CD4-positive, alpha-beta T cell treated with Interferon alpha-2 for 1 hour (primary cell): ENCODE results near the gene LRRC19.
A peak's percentile ranks its signal among the peaks of the same experiment; 100 is the strongest.

Experiments used
- DNase-seq, 2 donors: peaks; one replicate each; pipeline ENCODE4 v3.0.0-alpha.2; 2020 to 2022

LRRC19 gene, protein sequence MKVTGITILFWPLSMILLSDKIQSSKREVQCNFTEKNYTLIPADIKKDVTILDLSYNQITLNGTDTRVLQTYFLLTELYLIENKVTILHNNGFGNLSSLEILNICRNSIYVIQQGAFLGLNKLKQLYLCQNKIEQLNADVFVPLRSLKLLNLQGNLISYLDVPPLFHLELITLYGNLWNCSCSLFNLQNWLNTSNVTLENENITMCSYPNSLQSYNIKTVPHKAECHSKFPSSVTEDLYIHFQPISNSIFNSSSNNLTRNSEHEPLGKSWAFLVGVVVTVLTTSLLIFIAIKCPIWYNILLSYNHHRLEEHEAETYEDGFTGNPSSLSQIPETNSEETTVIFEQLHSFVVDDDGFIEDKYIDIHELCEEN

DNA sequence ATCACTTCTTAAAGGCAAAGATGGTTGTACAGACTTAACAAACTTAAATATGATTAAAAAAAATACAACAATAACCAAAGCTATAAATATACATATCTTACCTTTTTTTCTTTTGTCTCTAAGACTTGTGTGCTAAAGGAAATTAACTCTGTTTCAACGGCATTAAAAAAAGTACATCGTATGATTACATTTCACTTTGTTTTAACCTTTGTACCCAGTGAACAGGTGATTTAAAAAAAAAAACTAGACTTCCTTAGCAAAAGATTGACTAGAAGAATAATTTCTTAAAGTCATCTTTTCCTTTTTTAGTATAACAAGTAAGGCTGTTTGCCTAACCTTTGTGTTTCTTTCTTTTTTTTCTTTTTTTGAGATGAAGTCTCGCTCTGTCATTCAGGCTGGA is at the start of gene LRRC19:
LRRC19 (minus strand) TSS at position 182 of the 400 bp plus-strand sequence. CDS start 5,978 bp downstream, outside the sequence.
- no peak for DNase-seq

DNA sequence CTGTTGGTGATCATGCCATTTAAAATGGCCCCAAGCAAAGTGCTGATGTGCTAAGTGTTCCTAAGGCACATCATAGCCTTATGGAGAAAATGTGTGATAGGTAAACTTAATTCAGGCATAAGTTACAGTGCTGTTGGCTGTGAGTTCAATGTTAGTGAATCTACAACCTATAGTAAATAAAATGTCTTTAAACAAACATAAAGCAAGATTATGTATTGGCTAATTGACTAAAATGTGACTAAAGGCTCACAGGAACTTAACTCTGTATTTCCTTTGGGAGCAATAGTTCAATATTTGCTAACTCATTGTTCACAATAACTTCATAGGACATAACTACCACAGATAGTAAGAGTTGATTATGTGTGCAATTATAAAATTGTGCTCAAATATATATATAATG is 49.4 kb upstream of the LRRC19 start:
- no peak for DNase-seq

DNA sequence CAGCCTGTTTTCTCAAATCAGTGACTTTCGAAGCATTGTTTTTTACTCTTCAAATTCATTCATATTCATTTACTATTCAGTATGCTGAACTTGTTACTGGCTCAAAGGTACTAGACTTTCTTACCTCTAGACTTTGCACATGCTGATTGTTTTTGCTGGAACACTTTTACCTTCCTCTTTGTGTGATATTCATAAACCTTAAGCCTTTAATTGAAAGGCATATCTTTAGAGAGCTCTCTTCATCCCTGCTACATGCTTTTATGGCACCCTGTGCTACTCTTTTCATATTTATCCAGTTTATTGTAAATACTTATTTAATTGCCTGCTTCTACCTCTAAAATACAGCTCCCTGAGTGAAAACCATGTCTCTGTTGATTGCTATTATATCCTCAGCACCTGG is 48.7 kb upstream of the LRRC19 start:
- no peak for DNase-seq

DNA sequence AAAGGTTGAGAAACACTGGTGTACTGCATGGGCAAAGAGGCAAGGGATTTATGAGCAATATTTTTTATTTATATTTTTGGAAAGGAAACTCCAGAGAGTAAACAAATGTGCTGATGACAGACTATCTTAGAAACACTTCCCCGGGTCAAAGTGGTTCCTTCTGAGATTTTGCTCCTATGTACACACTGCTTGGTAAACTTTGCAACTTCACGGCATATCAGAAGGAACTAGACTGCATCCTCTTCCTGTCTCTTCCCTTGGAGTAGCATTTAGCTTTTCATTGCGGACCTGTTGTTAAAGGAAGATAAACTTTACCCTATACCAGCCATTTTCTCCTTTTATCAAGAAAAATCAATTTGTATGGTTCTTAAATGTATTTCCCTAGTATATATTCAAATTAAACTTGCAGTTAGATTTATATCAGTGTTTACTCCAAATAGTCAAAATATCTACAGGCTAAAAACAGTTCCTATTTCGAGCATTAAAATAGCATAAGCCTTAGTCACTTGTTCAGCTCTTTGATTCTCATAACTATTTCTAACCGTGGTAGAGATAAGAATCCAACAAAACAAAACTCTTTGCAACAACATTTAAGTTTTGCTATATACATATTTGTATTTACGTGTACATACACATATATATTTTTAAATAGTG is 48.0 kb upstream of the LRRC19 start:
- no peak for DNase-seq

DNA sequence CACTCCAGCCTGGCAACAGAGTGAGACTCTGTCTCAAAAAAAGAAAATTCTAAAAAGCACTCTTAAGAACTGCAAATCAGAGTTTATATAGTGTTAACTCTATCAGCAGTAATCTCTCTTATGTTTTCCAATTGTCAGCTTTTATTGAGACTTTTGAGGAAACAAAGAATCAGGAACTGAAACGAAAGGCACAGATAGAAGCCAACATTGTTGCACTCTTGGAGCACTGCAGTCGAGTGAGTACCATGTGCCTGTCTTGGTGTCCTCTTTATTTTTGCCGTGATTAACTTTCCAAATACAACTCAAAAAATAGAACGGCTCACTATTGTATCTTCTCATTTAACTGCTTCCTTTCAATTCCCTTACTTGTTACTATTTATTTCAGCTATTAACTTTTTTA is 41.7 kb upstream of the LRRC19 start:
- DNase-seq, result no peak

DNA sequence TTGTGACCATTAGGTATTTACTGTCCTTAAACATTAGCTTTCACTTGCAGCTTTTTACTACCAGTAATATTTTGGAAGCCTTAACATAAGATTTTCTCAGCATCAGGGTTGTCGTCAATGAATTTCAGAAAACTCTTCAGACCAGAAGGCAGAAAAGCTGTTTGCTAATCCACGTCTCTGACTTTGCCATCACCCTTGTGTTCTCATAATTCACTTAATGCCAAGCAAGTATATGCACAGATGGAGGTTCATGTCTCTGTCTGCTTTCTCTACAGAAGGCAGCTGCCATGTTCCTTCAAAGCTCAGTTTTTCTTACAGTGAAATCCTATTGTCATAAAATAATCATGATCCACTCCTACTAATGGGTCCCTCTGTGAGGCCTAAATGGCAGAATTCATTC is 37.7 kb upstream of the LRRC19 start:
- no peak for DNase-seq

DNA sequence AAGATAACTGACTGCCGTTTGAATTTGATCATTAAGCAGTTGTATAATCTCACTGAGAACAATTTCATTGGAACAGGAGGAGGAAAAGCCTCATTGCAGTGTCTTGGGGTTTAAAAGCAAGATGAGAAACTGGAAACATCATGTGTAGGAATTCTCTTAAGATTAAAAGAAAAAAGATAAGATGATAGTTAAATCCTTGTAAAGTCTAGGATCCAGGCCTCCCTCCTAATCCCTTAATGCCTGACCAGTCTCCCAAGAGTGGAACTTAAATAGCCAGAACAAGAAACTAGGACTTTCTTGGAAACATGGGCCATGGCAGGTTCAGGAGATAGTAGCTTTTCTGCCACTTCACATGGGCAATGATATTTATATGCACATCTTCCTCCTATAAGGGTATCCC is 37.0 kb upstream of the LRRC19 start:
- DNase-seq, result no peak

DNA sequence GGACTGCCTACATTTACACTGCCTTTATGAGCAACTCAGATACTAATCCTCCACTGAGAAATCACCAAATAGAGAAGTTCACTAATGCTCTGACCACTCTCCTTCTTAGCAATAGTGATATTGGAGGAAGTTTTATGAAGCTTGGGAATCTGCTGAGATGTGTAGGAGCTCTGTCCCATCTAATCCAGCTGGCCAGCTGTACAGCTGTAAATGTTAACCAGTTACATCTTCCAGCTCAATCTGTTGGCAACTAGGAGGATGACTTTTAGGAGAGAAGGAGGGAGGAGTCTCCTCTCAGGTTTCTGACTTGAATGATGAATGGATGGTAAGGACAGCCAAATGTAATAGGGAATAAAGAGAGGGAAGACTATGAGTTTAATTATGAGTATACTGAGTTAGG is 36.3 kb upstream of the LRRC19 start:
- no peak for DNase-seq

DNA sequence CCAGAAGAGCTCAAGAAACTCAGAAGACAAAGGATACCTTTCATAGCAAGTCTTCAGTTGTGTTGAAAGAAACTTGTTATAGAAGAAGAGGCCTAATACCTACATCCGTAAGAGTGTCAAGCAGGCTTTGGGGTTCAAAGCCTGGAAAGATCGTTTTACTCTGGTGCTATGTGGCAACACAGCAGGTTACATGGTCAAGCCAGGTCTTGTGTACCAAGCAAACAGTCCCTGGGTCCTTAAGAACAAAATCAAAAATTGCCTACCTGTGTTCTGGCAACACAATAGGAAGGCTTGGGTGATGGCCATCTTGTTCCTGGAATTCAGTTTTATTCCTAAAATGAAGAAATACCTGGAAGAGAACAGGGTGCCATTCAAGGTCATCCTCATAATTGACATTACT is 32.0 kb upstream of the LRRC19 start:
- DNase-seq, result no peak

DNA sequence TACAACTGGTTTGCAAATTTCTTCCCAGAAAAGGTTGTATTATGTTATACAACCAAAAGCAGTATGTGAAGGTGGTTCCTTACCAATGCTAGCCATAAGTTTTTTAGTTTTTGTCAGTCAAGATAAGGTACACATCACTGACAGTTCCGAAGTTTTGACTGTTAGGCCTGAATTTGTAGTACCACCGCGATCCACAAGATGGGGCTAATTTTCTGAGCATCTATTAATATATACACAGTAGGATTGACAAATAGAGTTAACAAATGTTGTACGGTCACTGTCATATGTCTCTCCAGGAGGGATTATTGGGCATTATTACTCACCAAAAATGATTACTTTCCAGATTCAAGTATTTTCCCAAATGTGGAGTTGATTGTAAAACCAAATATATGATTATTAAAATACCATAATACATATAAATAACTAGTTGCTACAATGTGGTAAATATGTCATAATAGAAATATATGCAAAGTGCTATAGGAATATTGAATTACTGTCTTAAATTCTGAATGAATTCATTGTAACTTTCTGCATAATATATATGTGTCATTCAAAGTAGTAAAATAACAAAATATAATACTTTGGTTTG is 28.4 kb upstream of the LRRC19 start:
- DNase-seq, result peak; percentile 14 to 46

DNA sequence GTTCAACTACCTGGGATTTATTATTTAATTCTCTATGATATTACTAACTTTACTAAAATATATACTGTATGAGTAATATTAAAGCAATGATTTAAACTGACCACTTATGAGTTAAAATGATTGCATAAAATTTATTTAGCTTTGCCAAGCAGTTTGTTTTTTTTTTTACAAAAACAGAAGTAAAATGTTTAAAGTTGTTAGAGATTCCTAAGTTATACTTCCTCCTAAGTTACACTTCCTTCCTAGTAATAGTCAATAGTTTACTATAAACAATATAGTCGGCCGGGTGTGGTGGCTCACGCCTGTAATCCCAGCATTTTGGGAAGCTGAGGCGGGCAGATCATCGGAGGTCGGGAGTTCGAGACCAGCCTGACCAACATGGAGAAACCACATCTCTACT is 23.7 kb upstream of the LRRC19 start:
- DNase-seq, result no peak

DNA sequence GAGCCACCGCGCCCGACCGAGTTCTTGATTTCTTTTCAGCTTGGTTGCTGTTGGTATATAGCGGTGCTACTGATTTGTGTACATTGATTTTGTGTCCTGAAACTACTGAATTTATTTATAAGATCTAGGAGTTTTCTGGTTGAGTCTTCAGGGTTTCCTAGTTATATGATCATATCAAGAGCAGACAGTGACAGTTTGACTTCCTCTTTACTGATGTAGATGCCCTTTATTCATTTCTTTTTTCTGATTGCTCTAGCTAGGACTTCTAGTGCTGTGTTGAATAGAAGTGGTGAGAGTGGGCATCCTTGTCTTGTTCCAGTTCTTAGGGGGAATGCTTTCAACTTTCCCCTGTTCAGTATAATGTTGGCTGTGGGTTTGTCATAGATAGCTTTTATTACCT is 17.4 kb upstream of the LRRC19 start:
- no peak for DNase-seq

DNA sequence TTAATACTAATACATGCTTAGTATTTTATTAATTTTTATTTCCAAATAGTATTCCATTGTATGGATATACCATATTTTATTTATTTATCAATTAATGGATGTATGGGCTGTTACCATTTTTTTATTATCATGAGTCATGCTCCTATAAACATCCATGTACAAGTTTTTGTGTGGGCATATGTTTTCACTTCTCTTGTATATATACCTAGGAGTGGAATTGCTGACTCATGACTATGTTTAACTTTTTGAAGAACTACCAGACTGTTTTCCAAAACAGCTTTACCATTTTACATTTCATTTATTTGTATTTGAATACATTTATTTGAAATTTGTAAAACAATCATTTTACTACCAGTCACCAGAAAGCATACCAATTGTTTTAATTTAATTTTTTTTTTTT is 14.1 kb upstream of the LRRC19 start:
- no peak for DNase-seq

DNA sequence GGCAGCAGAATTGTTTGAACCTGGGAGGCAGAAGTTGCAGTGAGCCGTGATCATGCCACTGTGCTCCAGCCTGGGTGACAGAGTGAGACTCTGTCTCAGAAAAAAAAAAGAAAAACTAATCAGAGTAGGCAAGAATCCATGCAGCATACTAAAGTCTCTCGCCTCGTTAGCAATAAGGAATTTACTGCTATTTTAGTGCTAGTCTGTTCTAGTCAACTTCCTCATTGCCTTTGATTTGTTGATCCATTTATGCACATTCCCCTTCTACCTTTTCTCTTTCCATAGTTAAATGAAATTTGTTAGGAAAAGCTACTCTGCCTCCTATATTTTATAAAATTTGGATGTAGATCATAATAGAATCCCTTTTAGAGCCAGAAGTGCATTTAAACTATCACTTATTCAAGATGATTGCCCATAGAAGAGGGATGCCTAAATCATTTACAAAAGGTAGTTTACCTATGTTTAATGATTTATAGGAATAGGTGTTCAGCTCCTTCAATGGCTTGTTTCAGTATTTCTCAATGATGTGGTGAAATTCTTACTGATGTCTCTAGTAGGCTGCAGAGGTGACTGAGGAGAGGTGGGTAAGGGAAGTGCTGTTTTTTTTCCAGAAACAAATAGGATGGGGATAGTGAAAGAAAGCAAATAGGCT is 1.9 kb downstream of the LRRC19 start:
- no peak for DNase-seq

DNA sequence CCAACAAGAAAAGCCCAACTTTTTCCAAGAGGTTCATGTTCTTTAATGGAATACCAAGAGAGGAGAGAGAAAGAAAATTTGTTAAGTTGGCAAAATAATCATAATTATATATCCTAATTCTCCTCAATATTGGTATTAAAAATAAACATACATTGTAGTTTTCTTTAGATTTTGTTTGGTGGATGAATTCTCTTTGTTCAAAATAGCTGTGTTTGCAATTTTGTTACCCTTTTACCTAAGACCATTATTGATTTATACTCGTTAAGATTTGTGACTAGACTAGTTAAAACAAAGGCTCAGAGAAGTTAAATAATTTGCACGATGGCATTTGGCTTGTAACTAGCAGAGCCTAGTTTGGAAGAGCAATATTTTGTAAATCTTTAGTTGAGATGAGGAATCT is 9.7 kb downstream of the LRRC19 start:
- DNase-seq, result no peak

DNA sequence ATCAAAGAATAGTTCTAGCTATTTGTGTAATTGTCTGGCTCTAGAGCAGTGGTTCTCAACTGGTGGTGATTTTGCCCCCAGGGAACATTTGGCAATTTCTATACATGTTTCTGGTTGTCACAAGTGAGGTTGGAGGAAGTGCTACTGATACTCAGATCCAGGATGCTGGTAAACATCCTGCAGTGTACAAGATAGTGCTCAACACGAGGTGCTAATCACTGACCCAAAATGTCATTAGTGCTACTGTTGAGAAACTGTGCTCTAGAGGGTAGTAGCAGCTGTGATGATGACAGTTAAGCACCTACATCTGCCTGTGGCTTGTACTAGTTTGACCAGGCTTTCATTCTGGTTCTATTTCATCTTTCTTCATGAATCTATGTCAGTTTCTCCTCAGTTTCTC is 22.1 kb downstream of the LRRC19 start:
- no peak for DNase-seq

DNA sequence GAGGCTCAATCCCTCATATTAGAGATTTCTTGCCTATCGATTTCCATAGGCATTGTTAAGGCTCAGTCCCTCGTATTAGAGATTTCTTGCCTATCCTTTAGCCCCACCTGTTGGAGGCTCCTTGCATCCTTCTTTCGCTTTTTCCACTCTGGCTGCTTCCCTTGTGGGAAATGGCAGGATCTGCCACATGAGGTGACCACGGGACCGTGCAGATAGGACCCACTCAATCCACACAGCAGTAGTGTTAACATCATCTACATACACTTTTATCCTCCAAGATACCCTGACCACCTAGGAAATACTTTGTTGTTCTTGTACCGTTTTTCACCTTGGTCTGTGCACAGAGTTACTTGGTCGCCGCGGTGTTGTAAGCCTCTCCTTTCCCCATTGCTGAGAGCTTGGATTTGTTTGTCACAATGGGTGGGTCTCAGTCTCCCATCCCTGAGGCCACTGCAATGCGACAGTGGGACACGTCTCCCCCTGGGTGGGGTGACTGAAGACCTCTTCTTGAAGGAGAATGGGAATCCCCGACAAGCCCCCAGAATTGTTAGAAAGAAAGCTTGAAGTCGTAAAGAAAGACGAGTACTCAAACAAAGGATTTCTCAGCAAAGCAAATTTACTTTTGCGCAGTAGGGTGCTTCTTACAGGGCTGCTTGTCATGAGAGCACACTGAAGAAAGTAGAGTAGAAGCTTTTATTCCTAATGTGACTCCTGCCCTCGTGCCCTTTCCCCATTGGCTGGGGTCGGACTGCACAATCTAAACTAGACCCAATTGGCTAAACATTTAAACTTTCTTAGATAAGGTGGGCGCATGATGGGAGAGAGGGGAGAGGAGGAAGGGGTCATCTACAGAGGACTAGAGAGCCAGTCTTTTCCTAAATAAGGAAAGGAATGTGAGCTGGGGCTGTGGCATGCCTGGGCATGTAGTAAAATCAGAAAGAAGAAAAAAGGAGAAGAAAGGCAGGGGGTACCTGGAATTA is 29.5 kb downstream of the LRRC19 start:
- DNase-seq, result peak in 1 of 2 donors; percentile 36

DNA sequence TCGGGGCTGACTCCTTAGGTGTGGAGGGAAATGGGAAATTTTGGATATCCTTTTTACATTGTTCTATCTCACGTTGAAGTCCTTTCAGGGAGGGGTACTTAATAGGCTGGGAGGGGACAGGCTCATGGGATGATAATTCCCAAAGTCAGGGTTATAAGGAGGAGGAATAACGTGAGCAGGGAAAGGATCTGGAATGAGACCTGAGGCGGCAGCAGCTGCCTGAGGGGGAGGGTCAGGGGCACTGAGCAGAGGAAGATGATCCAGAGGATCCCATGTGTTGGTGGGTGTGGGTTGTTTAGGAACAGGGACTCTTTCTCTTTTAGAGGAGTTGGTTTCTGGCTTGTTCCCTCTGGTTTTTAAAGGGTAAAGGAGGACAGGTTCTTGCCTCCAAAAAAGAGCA is 30.5 kb downstream of the LRRC19 start:
- no peak for DNase-seq

DNA sequence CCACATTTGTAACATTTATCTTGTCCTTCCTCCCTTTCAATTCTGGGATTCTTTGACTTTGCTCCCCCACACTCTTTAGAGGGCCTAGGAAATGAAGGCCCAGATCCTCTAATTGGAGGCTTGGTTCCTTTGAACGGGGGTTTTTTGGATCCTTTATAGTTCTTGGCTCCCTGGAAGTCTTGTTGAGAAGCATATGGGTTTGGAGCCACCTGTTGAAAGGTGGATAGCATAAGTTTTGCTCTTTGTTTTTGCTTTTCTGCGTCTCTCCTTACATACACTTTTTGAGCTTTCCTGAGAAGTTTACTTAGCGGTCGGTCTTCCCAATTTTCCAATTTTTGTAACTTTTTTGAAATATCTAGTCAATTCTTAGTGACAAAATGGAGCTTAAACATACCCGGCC is 31.5 kb downstream of the LRRC19 start:
- DNase-seq, result no peak

DNA sequence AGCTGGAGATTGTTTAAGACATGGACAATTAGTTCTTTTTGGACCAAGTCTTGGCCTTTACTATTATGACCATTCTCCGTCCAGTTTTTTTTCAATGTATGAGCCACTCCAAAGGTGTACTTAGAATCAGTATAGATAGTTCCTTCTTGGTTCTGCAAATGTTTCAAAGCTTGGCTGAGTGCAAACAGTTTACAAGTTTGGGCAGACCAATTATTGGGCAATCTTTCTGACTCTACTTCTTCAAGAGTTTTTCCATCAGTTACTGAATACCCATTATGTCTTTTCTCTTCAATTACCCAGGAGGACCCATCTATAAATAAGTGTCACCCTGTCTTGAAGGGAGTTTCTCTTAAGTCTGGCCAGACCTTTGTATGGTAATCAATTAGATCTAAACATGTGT is 33.8 kb downstream of the LRRC19 start:
- no peak for DNase-seq

DNA sequence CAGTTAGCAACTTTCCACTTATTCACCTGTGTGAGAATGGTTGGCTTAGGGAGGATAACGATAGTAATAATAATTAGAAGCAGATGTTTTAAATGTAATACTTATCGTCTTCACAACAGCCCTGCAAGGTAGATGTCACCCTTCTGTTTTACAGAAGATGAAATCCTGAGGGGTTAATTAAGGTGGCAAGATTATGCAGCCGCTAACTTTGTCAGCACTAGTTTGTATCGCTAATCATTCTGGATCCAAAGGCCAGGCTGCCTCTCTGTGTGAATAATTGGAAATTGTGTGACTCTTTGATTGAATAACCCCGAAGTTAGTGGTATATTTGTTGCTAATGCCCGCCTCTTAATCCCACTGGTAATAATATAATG is 48.6 kb downstream of the LRRC19 start:
- DNase-seq, result no peak
